Measurements from ENCODE around the gene FOXO3. TPM values are rescaled to one million over a fixed set of nuclear protein-coding genes. Genes with fewer than 3 reads are reported as not detected.

FOXO3 gene
- total RNA-seq, 1 donor from 2014 or later, result 60.1 TPM

DNA sequence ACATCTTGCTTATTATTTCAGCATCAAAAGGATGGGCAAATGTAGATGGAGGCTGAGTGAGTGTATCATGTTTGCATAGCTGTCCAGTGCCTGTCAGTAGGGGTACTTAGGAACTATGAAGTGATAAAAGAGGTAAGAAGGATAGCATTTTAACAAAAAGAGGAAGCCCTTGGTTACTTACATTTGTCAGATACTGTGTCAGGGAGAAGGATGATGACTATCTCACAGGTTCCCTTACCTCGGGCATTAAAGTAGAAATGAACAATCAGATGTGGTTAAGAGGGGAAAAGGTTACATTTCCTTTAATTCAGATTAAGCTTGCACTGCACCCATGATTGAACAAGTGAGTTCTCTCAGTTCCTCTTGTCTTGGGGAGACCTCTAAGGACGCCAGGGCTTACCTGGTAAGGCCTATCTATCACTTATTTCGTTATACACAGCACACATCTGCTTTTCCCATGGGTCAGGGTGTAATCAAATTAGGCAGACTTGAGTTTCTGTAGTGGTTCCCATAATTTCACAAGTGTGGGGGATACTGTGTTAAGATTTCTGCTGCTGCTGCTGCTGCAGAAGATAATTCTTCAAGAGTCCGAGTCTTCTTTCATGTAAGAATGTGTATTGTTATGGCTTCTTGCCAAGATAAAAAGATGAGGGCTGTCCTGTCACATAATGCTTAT is 4.5 kb downstream of the FOXO3 start:
- Histone ChIP-seq H3K36me3 (peaks cover 33% of the 10 kb centered on the region), H3K27ac (peak overlapping the region; percentile 100), H3K4me1 (peaks cover 68% of the 10 kb centered on the region), H3K9me3 (no peaks in the 10 kb centered on the region), H3K27me3 (ENCODE audit: low read depth) (no peaks in the 10 kb centered on the region), H3K4me3 (peak overlapping the region; percentile 79)
- ATAC-seq, result no peak
- intact Hi-C loops (cut with DNase I), result no loop called here
- DNase-seq, result no peak
- no peak for TF ChIP-seq CTCF (IDR thresholded peaks at IDR 0.05)

- intact Hi-C loops (cut with DNase I), result no loop called here
- H3K27ac ChIP-seq, result peak overlapping the region; percentile 100
- H3K36me3 ChIP-seq, result peaks cover 39% of the 10 kb centered on the region
- ATAC-seq (peak; percentile 36 to 66), DNase-seq (no peak)
- TF ChIP-seq CTCF (IDR thresholded peaks at IDR 0.05), result peak; percentile 12
- H3K27me3 ChIP-seq (ENCODE audit: low read depth), result no peaks in the 10 kb centered on the region
- peaks cover 70% of the 10 kb centered on the region for H3K4me1 ChIP-seq
- H3K4me3 ChIP-seq, result peak overlapping the region; percentile 79
- no peaks in the 10 kb centered on the region for H3K9me3 ChIP-seq
These were observed 5.2 kb downstream of the FOXO3 start for GRCh38 chr6:108565893-108566292.

DNA sequence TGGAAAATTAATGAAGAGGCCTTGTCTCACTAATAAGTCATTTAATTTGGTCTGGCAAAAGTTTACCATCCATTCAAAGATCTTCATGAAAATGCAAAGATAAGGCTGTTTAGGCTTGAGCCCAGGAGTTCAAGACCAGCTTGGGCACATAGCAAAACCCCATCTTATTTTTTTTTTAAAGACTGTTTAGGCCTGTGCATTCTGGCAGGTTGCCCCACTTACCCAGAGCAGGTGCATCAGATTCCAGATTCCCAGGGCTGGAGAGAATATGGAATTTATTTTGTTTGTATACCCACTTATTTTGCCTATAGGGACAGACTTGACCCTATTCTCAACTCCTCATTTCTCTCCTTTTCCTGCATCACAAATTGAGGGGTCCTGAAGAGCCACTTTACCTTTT is 5.7 kb downstream of the FOXO3 start:
- DNase-seq (no peak), ATAC-seq (no peak)
- no peaks in the 10 kb centered on the region for H3K9me3 ChIP-seq
- no peaks in the 10 kb centered on the region for H3K27me3 ChIP-seq (ENCODE audit: low read depth)
- peak overlapping the region; percentile 100 for H3K27ac ChIP-seq
- intact Hi-C loops (cut with DNase I), result no loop called here
- H3K4me3 ChIP-seq, result peak overlapping the region; percentile 79
- peaks cover 75% of the 10 kb centered on the region for H3K4me1 ChIP-seq
- TF ChIP-seq CTCF (IDR thresholded peaks at IDR 0.05), result no peak
- H3K36me3 ChIP-seq, result peaks cover 44% of the 10 kb centered on the region

- no peak overlapping the region for H3K27ac ChIP-seq
- no peak overlapping the region for H3K4me3 ChIP-seq
- no peak for DNase-seq
- H3K9me3 ChIP-seq, result no peaks in the 10 kb centered on the region
- TF ChIP-seq CTCF (IDR thresholded peaks at IDR 0.05), result no peak
- H3K36me3 ChIP-seq, result peaks cover 59% of the 10 kb centered on the region
- H3K27me3 ChIP-seq (ENCODE audit: low read depth), result no peaks in the 10 kb centered on the region
- ATAC-seq, result no peak
- H3K4me1 ChIP-seq, result peaks cover 84% of the 10 kb centered on the region
- intact Hi-C loops (cut with DNase I), result no loop called here
These were observed 7.4 kb downstream of the FOXO3 start for GRCh38 chr6:108568101-108568500.

- Histone ChIP-seq H3K4me1 (peaks cover 79% of the 10 kb centered on the region), H3K4me3 (no peak overlapping the region), H3K36me3 (peaks cover 59% of the 10 kb centered on the region), H3K27me3 (ENCODE audit: low read depth) (no peaks in the 10 kb centered on the region), H3K27ac (no peak overlapping the region), H3K9me3 (no peaks in the 10 kb centered on the region)
- intact Hi-C loops (cut with DNase I), result no loop called here
- ATAC-seq (no peak), DNase-seq (no peak)
- no peak for TF ChIP-seq CTCF (IDR thresholded peaks at IDR 0.05)
These were observed 8.0 kb downstream of the FOXO3 start for GRCh38 chr6:108568551-108569305.

Data from lower lobe of right lung (tissue), 2 donors.